ENCODE results near the gene MYZAP.

MYZAP gene

GRCh38 chr15:57591822-57592367 lies at the start of gene MYZAP:
TSS of gene MYZAP (plus strand) at chr15:57591904. CDS start at chr15:57592035, 131 bp downstream.
- DNase-seq: no peak

- no peak for DNase-seq
These were observed 49.2 kb upstream of the MYZAP start for GRCh38 chr15:57542505-57542817.

DNA sequence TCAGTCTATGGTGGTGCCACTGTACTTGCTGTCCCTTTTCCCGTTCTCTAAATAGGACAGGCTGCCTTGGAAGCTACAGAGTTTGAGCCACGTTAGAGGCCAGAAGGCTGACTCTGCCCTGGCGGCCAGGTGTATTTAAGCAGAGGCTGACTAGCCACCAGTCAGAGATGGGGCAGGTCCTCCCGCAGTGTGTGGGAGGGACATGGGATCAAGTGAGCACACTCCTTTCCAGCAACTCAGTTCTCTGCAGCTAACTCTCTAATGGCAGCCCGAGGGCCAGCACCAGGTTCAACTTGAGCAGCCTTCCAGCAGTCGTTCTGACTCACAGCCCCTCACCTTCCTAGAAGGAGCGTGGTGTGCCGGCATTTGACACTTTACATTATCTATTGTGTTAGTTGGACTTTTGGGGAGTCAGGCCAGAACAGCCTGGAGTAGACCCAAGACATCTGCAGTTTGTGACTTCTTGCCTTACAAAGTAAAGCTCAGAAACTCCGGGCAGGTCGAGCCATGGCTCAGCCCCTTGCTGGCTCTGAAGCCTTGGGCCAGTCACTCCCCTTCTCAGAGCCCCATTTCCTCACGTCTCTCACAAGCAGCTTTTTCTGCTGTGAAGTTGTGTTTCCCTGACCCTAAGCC lies 46.7 kb upstream of the MYZAP start:
- no peak for DNase-seq

DNA sequence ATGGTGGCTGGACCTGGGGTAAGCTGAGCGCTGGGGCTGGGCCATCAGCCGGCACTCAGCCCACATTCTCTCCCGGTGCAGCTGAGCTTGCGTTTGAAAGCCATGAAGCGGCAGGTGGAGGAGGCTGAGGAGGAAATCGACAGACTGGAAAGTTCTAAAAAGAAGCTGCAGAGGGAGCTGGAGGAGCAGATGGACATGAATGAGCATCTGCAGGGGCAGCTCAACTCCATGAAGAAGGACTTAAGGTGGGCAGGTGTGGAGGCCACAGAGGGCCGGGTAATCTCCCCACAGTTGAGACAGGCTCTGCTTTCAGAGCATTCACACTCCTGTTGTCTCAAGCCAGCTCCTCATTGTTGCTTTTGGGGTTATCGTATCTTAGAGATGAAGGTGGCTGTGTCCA lies 45.7 kb upstream of the MYZAP start:
- DNase-seq: no peak

GRCh38 chr15:57547243-57547755 lies 44.4 kb upstream of the MYZAP start:
- no peak for DNase-seq

GRCh38 chr15:57548351-57548750 lies 43.4 kb upstream of the MYZAP start:
- DNase-seq: no peak

DNA sequence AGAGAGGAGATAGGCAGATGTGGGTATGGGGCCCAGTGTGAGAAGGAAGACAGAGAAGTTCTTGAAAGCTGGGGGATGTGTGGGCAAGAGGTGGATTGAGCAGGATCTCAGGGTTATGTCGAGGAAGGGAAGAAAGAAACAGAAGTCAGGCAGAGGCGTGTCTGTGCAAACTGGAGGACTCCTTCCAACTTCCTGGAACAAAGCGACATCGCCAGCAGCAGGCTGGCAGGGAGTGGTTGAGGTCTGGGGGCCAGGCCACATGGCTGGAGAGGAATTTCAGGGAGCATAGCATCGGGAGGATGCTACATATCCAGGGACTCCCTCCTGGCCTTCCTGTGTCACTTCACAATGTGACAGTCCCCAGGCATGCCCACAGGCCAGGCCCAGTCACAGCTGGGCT lies 42.9 kb upstream of the MYZAP start:
- DNase-seq: no peak

DNA sequence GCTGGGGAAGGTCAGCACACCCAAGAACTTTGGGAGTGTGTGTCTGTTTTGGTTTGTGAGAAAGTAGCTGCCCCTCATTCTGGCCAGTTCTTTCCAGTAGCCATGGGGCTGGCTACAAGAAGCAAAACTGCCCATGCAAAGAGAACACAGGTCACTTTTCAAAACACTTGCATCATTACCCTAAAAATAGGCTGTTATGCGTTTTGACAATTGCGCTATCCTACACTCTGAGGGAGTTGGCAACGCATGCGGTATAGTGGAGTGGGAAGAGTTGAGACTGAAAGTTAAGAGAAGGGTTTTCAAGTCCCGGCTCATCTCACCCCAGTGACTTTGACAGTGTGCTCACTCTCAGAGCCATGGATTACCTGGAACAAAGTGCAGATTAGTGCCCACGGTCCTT lies 41.8 kb upstream of the MYZAP start:
- DNase-seq: no peak

DNA sequence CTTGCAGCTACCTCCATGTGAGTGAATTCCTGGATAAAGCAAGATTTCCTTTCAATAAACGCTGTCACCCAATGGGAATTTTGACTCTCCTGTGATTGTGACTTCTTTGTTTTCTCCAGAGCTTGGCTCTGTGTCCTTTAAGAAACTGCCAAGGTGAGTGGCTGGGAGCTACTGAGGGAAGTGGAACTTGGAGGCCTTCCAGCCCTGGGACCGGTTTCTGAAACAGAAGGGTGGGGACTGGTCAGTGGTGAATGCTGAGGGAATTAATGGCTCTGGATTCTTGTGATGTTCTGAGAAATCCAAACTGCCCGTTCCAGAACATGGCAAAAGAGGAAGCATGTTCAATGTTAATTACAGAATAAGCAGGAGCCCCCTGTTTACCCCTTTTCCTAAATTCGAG lies 41.1 kb upstream of the MYZAP start:
- no peak for DNase-seq

GRCh38 chr15:57551715-57552677 lies 39.7 kb upstream of the MYZAP start:
- peak; percentile 32 for DNase-seq

DNA sequence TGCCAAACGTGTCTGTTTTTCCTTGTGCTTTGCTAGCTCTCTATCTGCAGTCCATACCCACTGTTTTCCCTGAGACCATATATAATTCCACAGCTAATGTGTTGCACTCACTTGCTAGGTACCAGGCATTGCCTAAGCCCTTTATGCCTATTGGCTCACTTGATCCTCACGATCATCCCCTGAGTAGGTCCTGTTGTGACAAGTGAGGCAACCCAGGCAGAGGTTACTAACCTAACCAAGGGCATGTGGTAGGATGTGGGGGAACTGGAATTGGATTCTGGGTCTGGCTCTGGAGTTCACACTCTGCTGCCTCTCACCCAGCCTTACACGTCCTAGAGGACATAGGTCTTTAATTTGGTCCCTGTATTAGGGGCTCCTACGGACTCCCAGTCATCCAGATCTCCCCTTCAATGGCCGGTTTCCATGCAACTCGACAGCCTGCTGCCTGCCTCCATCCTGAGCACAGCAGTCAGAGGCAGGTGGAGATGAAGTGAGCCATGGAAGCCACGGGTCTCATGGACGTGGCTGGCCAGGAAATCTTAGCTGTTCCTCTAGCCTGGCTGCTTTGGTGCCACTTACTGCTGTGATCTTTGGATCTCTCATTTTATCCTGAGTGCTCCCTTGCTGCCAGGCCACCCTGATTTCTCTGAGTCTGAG lies 38.9 kb upstream of the MYZAP start:
- no peak for DNase-seq

GRCh38 chr15:57553526-57553925 lies 38.2 kb upstream of the MYZAP start:
- DNase-seq: no peak

- peak; percentile 94 for DNase-seq
These were observed 37.5 kb upstream of the MYZAP start for GRCh38 chr15:57554063-57554811.

DNA sequence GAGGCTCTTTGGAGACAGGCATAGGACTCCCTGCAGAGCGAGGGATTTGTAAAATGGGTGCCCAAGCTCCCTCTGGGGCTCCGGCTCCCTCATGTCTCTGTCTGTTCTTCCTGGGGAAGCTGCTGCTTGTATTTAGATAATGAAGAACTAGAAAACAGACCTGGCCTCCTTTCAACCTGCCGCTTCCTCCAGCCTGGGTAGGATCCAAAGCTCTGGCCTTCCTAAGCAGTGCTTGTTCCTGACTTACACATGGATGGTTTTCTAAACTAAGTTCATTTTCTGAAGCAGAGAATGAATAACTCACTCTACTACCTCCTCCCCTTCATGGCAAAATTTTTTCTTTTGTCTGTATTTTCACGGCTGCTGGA lies 36.9 kb upstream of the MYZAP start:
- no peak for DNase-seq

DNA sequence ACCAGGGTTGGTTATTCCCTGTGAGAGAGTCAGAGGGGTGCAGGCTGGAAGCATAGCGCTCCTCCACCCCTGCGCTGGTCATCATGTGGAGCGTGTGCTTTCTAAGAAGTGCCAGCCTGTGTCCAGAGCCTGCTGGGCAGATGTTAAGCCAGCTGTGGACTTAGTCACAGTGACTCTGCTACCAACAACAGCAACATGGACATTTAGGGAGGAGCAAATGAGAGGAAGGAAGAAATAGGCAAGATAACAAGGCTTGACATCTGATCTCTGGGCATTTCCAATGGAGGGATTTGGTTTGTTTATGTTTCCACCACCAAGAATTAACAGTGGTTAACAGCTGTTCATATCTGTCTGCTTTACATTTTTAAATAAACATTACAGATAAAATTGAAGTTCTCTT lies 36.4 kb upstream of the MYZAP start:
- DNase-seq: peak; percentile 71

DNA sequence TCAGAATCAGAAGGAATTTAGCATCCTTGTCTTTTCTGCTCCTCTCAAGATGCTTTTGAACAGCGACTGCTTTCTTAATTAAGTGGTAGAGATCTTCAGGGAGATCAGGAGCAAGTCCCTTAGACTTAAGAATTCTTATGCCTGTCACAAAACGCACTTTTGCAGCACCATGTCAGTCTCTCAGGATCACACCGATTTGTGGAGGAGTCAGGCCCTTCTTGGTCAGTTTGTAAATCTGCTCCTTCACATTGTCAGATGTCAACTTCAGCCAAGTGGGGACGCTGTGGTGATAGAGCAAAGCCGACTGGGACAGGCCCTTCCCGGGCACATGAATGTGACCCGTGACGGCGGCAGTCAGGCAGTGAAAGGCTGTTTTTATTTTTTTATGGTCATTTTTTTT lies 35.7 kb upstream of the MYZAP start:
- no peak for DNase-seq

GRCh38 chr15:57557267-57557666 lies 34.4 kb upstream of the MYZAP start:
- DNase-seq: peak; percentile 6

DNA sequence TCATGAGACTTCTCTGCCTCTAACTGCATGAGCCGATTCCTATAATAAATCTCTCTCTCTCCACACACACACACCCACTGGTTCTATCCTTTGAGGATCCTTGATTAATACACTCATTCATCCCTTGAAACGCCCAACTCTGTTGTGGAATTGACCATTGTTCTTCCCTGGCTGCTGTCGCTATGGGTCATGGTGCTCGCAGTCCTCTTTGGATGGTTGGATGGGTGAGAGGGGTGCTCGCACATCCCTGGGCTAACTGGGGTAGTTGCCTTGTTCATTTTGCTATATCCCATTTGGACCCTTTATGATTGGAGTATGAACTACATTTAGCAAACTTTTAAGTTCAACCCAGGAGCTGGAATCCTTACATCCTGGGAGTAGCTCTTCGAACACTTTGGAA lies 33.9 kb upstream of the MYZAP start:
- DNase-seq: no peak

GRCh38 chr15:57559875-57560274 lies 31.8 kb upstream of the MYZAP start:
- no peak for DNase-seq

DNA sequence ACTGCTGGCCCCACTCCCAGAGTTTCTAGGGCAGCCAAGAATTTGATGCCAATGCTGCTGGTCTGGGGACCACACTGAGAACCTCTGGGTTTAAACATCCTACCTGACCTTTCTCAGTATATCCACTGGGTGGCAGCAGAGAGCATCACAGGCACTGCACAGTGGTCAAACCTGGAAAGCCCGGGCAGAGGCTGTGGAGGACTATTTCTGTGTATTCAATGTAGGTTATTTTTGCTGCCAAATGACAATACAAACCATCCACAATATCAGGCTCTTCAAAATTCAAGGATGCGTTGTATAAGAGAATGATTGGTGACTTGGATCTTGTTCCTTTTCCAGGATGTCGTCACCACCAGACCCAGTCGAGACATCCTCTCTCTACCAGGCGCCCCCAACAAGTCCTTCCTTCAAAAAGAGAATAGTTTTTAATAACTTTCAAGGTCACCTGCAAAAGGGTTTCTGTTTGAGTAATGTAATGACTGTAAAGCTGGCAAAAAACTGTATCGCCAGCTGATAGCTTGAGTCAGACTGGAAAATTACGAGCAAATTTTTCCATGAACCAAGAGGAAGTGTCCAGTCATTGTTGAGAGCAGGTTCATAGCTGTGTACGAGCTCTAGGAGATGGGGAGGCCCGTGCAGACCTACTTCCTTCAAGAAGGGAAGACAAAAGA lies 30.5 kb upstream of the MYZAP start:
- peak; percentile 63 for DNase-seq

- DNase-seq: no peak
These were observed 29.4 kb upstream of the MYZAP start for GRCh38 chr15:57562196-57562769.

DNA sequence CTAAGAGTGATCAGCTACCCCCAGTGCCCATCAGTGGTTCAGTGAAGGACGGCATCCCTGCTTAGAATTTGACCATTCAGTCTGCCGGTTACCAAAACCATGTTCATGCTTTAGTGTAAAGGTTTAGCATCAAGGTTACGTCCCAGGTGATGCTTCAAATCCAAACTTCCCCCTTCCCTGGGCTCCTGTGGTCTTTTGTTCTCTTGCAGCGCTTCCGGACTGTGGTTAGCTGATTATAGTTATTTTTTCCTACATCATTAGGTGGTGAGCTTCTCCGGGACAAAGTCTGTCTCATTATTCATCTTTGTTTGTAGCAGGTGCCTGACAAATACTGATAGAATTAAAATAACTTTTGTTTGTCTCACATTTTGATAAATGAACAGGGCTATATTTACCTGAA lies 28.3 kb upstream of the MYZAP start:
- DNase-seq: no peak

Measured in NCI-H2171 treated with DMSO at 0.1 percent for 48 hours (cell line).